Liver (tissue), 9 donors: ENCODE measurements around the gene GABRR1. TPM values are rescaled to one million over a fixed set of nuclear protein-coding genes. Genes with fewer than 3 reads are reported as not detected.

Experiments
- DNase-seq: peaks from one replicate; pipeline ENCODE4 v3.0.0-alpha.2; 2017; ENCODE audit warnings: low spot score
- H3K27ac ChIP-seq, 2 donors: one replicate each; pipeline ENCODE4 v1.7.0; 2013; ENCODE audit warnings: inconsistent platforms in 2 of 2, low read length in 2 of 2, control low read depth in 1 of 2, low read depth in 1 of 2, mild to moderate bottlenecking in 1 of 2
- H3K27me3 ChIP-seq, 4 donors: one replicate each; pipeline versions ENCODE4 v1.6.1 to v1.7.0; 2013; ENCODE audit warnings: low read length in 3 of 4, inconsistent platforms in 1 of 4, mild to moderate bottlenecking in 1 of 4, moderate library complexity in 1 of 4; ENCODE audit not compliant: control insufficient read depth in 4 of 4, insufficient read depth in 4 of 4
- H3K36me3 ChIP-seq, 4 donors: one replicate each; pipeline versions ENCODE4 v1.6.1 to v1.7.0; 2013; ENCODE audit warnings: low read length in 3 of 4, mild to moderate bottlenecking in 3 of 4, low read depth in 1 of 4, moderate library complexity in 1 of 4; ENCODE audit not compliant: control insufficient read depth in 4 of 4, insufficient read depth in 3 of 4
- H3K4me1 ChIP-seq, 4 donors: one replicate each; pipeline versions ENCODE4 v1.6.1 to v1.7.0; 2013; ENCODE audit warnings: low read length in 3 of 4, mild to moderate bottlenecking in 3 of 4, moderate library complexity in 1 of 4; ENCODE audit not compliant: control insufficient read depth in 4 of 4, insufficient read depth in 4 of 4
- H3K4me3 ChIP-seq, 3 donors: one replicate each; pipeline versions ENCODE4 v1.6.1 to v1.7.0; 2013; ENCODE audit warnings: low read length in 3 of 3, control low read depth in 1 of 3, low read depth in 1 of 3, mild to moderate bottlenecking in 1 of 3
- H3K9ac ChIP-seq, 2 donors: one replicate each; pipeline ENCODE4 v1.7.0; 2013; ENCODE audit warnings: low read length in 2 of 2, mild to moderate bottlenecking in 2 of 2, moderate library complexity in 2 of 2, control low read depth in 1 of 2, low read depth in 1 of 2
- H3K9me3 ChIP-seq, 4 donors: one replicate each; pipeline versions ENCODE4 v1.6.1 to v1.7.0; 2013; ENCODE audit warnings: low read length in 3 of 4; ENCODE audit not compliant: control insufficient read depth in 4 of 4
- ATF3 ChIP-seq: IDR thresholded peaks from 2 replicates; pipeline ENCODE4 v1.6.1; 2016; ENCODE audit warnings: antibody characterized with exemption
- CTCF ChIP-seq: fragments of 150-350 bp; IDR thresholded peaks from 2 replicates; pipeline ENCODE4 v1.5.1; 2017; ENCODE audit warnings: improper control_type of control experiment, low read depth, low read length; ENCODE audit not compliant: missing input control
- EGR1 ChIP-seq, 2 donors: IDR thresholded peaks; 2 replicates each; pipeline ENCODE4 v1.6.1; 2016 to 2018; ENCODE audit warnings: antibody characterized with exemption in 2 of 2, low read depth in 2 of 2
- FOXA1 ChIP-seq: IDR thresholded peaks from 2 replicates; pipeline ENCODE4 v1.6.1; 2016; ENCODE audit warnings: antibody characterized with exemption
- FOXA2 ChIP-seq: IDR thresholded peaks from 2 replicates; pipeline ENCODE4 v1.6.1; 2016; ENCODE audit warnings: antibody characterized with exemption
- GABPA ChIP-seq, 2 donors: IDR thresholded peaks in 1 of 2; conservative IDR thresholded peaks in 1 of 2; 2 replicates each; pipeline ENCODE4 v1.6.1; 2016; ENCODE audit warnings: antibody characterized with exemption in 2 of 2, mild to moderate bottlenecking in 1 of 2, moderate library complexity in 1 of 2
- HNF4A ChIP-seq, 2 donors: conservative IDR thresholded peaks; 2 replicates each; pipeline ENCODE4 v1.6.1; 2016; ENCODE audit warnings: antibody characterized with exemption in 2 of 2, mild to moderate bottlenecking in 2 of 2
- MAX ChIP-seq: IDR thresholded peaks from 2 replicates; pipeline ENCODE4 v1.6.1; 2016; ENCODE audit warnings: antibody characterized with exemption
- RAD21 ChIP-seq, 2 donors: IDR thresholded peaks; 2 replicates each; pipeline ENCODE4 v1.6.1; 2016; ENCODE audit warnings: antibody characterized with exemption in 2 of 2, mild to moderate bottlenecking in 2 of 2
- REST ChIP-seq: IDR thresholded peaks from 2 replicates; pipeline ENCODE4 v1.6.1; 2016; ENCODE audit warnings: antibody characterized with exemption, mild to moderate bottlenecking
- RXRA ChIP-seq, 2 donors: IDR thresholded peaks; 2 replicates each; pipeline ENCODE4 v1.6.1; 2017 to 2018; ENCODE audit warnings: antibody characterized with exemption in 2 of 2, mild to moderate bottlenecking in 1 of 2
- SP1 ChIP-seq: IDR thresholded peaks from 2 replicates; pipeline ENCODE4 v1.6.1; 2018; ENCODE audit warnings: antibody characterized with exemption, mild to moderate bottlenecking
- TAF1 ChIP-seq: conservative IDR thresholded peaks from 2 replicates; pipeline ENCODE4 v1.6.1; 2016; ENCODE audit warnings: antibody characterized with exemption, mild to moderate bottlenecking
- YY1 ChIP-seq: IDR thresholded peaks from 2 replicates; pipeline ENCODE4 v1.6.1; 2016; ENCODE audit warnings: antibody characterized with exemption, mild to moderate bottlenecking
- WGBS: extraction: QIAGEN DNeasy Blood & Tissue Kit; methylation state at CpG from one replicate; pipeline ENCODE4 v1.1.7; 2013; 5-methylcytosine and 5-hydroxymethylcytosine counted together
- polyA plus RNA-seq, 2 donors: library from polyadenylated mRNA; stranded (reverse) in 1 of 2; unstranded in 1 of 2; fragments of 200-250 nt in 1 of 2; fragments of >200 nt in 1 of 2; fragmentation: Nextera tagmentation in 1 of 2; extraction: Ambion mirVana in 1 of 2; gene quantifications; one replicate each; pipeline versions ENCODE4 v1.2.1 to v1.2.3, GENCODE V29; 2013 to 2015
- total RNA-seq, 2 donors: library from RNA; depleted of rRNA; stranded (reverse); fragments of >200 nt; gene quantifications; one replicate each; pipeline ENCODE4 v1.2.3, GENCODE V29; 2014
- donor health status: healthy.
- donor health status: healthy.
- donor health status: healthy.
- donor health status: healthy.
- donor health status: healthy.

The GABRR1 gene
- total and polyA plus RNA-seq, 4 donors = not detected

GRCh38 chr6:89222712-89223039, 5.5 kb upstream of the GABRR1 start:
- TF ChIP-seq EGR1 (IDR thresholded peaks at IDR 0.05; ENCODE audit: low read depth in 2 of 2) (no peak), FOXA2 (no peak)
- Histone ChIP-seq H3K4me3 (no peak overlapping the region), H3K27ac (no peak overlapping the region), H3K36me3 (no peaks in the 10 kb centered on the region), H3K27me3 (no peaks in the 10 kb centered on the region), H3K9ac (no peak overlapping the region), H3K4me1 (no peaks in the 10 kb centered on the region), H3K9me3 (no peaks in the 10 kb centered on the region)
- 77% methylated on average over 4 of the region's 4 CpGs for WGBS
- DNase-seq = no peak

GRCh38 chr6:89221971-89222711, 5.0 kb upstream of the GABRR1 start:
- Histone ChIP-seq H3K36me3 (no peaks in the 10 kb centered on the region), H3K4me1 (no peaks in the 10 kb centered on the region), H3K9me3 (no peaks in the 10 kb centered on the region), H3K27me3 (no peaks in the 10 kb centered on the region), H3K27ac (no peak overlapping the region), H3K9ac (no peak overlapping the region), H3K4me3 (no peak overlapping the region)
- 73% methylated on average over 7 of the region's 7 CpGs for WGBS
- no peak for DNase-seq
- TF ChIP-seq MAX (no peak), RAD21 (IDR thresholded peaks at IDR 0.05) (no peak), RXRA (IDR thresholded peaks at IDR 0.05) (no peak), CTCF (no peak), TAF1 (no peak), ATF3 (no peak), SP1 (no peak), FOXA2 (no peak), REST (no peak), GABPA (IDR thresholded peaks at IDR 0.05 in 1 of 2, conservative IDR thresholded peaks at IDR 0.05 in 1 of 2) (no peak)

- DNase-seq = no peak
- Histone ChIP-seq H3K9me3 (no peaks in the 10 kb centered on the region), H3K4me1 (no peaks in the 10 kb centered on the region), H3K27ac (no peak overlapping the region), H3K9ac (no peak overlapping the region), H3K27me3 (no peaks in the 10 kb centered on the region), H3K4me3 (no peak overlapping the region), H3K36me3 (no peaks in the 10 kb centered on the region)
- TF ChIP-seq YY1 (no peak), RXRA (IDR thresholded peaks at IDR 0.05) (no peak), HNF4A (conservative IDR thresholded peaks at IDR 0.05) (no peak), ATF3 (no peak), REST (no peak), EGR1 (IDR thresholded peaks at IDR 0.05; ENCODE audit: low read depth in 2 of 2) (no peak), FOXA1 (no peak)
- WGBS = 74% methylated on average over 3 of the region's 3 CpGs
These were observed 4.0 kb upstream of the GABRR1 start for GRCh38 chr6:89221129-89221528.
